SK-N-SH treated with all-trans-retinoic acid at 6 μM for 48 hours (cell line): ENCODE data around the gene SERINC3.

Experiments used
- ATAC-seq: fragments of 200-7000 bp; cut with Tn5 transposase; 3 replicates; pipeline ENCODE4 v1.9.1; 2020; ENCODE audit warnings: mild to moderate bottlenecking, moderate library complexity
- ARNTL ChIP-seq: fragments of 450-650 bp; formaldehyde crosslinking; IDR thresholded peaks from 2 replicates; pipeline ENCODE4 v1.5.0; 2020; ENCODE audit warnings: low read depth, mild to moderate bottlenecking, moderate library complexity, borderline replicate concordance
- BACH2 ChIP-seq: fragments of 250-450 bp; sonication (Bioruptor Pico); IDR thresholded peaks from 2 replicates; pipeline ENCODE4 v1.9.0; 2021; ENCODE audit warnings: mild to moderate bottlenecking, borderline replicate concordance
- CSDC2 ChIP-seq: fragments of 250-450 bp; sonication (Bioruptor Pico); IDR thresholded peaks from 2 replicates; pipeline ENCODE4 v1.5.0; 2020; ENCODE audit warnings: mild to moderate bottlenecking, moderate library complexity
- ESRRG ChIP-seq: fragments of 250-450 bp; sonication (Bioruptor Pico); IDR thresholded peaks from 2 replicates; pipeline ENCODE4 v1.6.1; 2021; ENCODE audit warnings: mild to moderate bottlenecking
- GLIS3 ChIP-seq: fragments of 250-450 bp; sonication (Bioruptor Pico); IDR thresholded peaks from 2 replicates; pipeline ENCODE4 v1.5.0; 2020; ENCODE audit warnings: mild to moderate bottlenecking, moderate library complexity
- OSR1 ChIP-seq: fragments of 250-450 bp; sonication (Bioruptor Pico); IDR thresholded peaks from 2 replicates; pipeline ENCODE4 v1.8.0; 2022; ENCODE audit warnings: moderate library complexity, mild to moderate bottlenecking, inconsistent platforms
- PPARA ChIP-seq: fragments of 250-450 bp; sonication (Bioruptor Pico); IDR thresholded peaks from 2 replicates; pipeline ENCODE4 v1.5.0; 2020; ENCODE audit warnings: mild to moderate bottlenecking, borderline replicate concordance
- RARB ChIP-seq: fragments of 250-450 bp; sonication (Bioruptor Pico); IDR thresholded peaks from 2 replicates; pipeline ENCODE4 v1.8.0; 2021; ENCODE audit warnings: mild to moderate bottlenecking, moderate library complexity
- SNAI2 ChIP-seq: fragments of 250-450 bp; sonication (Bioruptor Pico); IDR thresholded peaks from 2 replicates; pipeline ENCODE4 v1.5.0; 2020; ENCODE audit warnings: mild to moderate bottlenecking, moderate library complexity
- TCF4 ChIP-seq: fragments of 250-450 bp; sonication (Bioruptor Pico); IDR thresholded peaks from 2 replicates; pipeline ENCODE4 v1.8.0; 2021; ENCODE audit warnings: mild to moderate bottlenecking, moderate library complexity, borderline replicate concordance
- TOX ChIP-seq: fragments of 250-450 bp; sonication (Bioruptor Pico); IDR thresholded peaks from 2 replicates; pipeline ENCODE4 v1.8.0; 2021; ENCODE audit warnings: mild to moderate bottlenecking, moderate library complexity, borderline replicate concordance
- ZC3H10 ChIP-seq: fragments of 250-450 bp; sonication (Bioruptor Pico); IDR thresholded peaks from 2 replicates; pipeline ENCODE4 v1.5.1; 2021; ENCODE audit warnings: mild to moderate bottlenecking, moderate library complexity
- ZFP3 ChIP-seq: fragments of 250-450 bp; sonication (Bioruptor Pico); IDR thresholded peaks from 2 replicates; pipeline ENCODE4 v1.5.0; 2020; ENCODE audit warnings: mild to moderate bottlenecking, moderate library complexity
- ZFP30 ChIP-seq: fragments of 450-650 bp; formaldehyde crosslinking; IDR thresholded peaks from 2 replicates; pipeline ENCODE4 v1.5.0; 2022; ENCODE audit warnings: mild to moderate bottlenecking, moderate library complexity
- ZNF70 ChIP-seq: fragments of 450-650 bp; formaldehyde crosslinking; IDR thresholded peaks from 2 replicates; pipeline ENCODE4 v1.5.0; 2020; ENCODE audit warnings: mild to moderate bottlenecking, moderate library complexity
- ZNF8 ChIP-seq: fragments of 450-650 bp; formaldehyde crosslinking; IDR thresholded peaks from 2 replicates; pipeline ENCODE4 v1.5.0; 2020; ENCODE audit warnings: mild to moderate bottlenecking, moderate library complexity
- TF ChIP-seq, protein P1 (sequence below): fragments of 250-450 bp; sonication (Bioruptor Pico); IDR thresholded peaks from 2 replicates; pipeline ENCODE4 v1.5.1; 2021; ENCODE audit warnings: mild to moderate bottlenecking, moderate library complexity
- TF ChIP-seq, protein P2 (sequence below): fragments of 250-450 bp; sonication (Bioruptor Pico); IDR thresholded peaks from 2 replicates; pipeline ENCODE4 v1.5.1; 2020; ENCODE audit warnings: low read depth, mild to moderate bottlenecking, moderate library complexity
- TF ChIP-seq, protein P3 (sequence below): fragments of 250-450 bp; sonication (Bioruptor Pico); IDR thresholded peaks from 2 replicates; pipeline ENCODE4 v1.5.0; 2020; ENCODE audit warnings: mild to moderate bottlenecking, moderate library complexity
- TF ChIP-seq, protein P4 (sequence below): fragments of 250-450 bp; sonication (Bioruptor Pico); IDR thresholded peaks from 2 replicates; pipeline ENCODE4 v1.8.0; 2020; ENCODE audit warnings: mild to moderate bottlenecking, moderate library complexity, borderline replicate concordance

The SERINC3 gene

DNA sequence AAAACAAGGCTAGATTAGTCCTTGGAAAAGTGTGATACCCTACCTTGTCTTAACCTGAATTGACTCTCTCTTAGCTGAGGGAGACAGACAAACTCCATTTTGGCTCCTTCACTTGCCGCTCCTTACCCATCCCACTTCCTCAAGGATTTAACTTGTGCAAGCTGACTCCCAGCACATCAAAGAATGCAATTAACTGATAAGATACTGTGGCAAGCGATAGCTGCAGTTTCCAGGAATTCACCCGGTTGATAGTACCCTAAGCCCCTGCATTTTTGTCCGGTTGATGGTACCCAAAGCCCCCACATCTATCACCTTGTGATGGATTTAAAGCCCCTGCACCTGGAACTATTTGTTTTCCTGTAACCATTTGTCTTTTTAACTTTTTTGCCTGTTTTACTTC is 1.9 kb upstream of the SERINC3 start:
- TF ChIP-seq ZNF70 (no peak), SNAI2 (CRISPR knock-in tag) (no peak), TOX (CRISPR knock-in tag) (no peak), PPARA (CRISPR knock-in tag) (no peak), ZFP3 (no peak), OSR1 (CRISPR knock-in tag) (no peak), CSDC2 (no peak), TCF4 (CRISPR knock-in tag) (no peak), ZFP30 (CRISPR knock-in tag) (no peak), BACH2 (CRISPR knock-in tag) (no peak), ARNTL (CRISPR knock-in tag) (no peak), ZC3H10 (CRISPR knock-in tag) (no peak), ESRRG (CRISPR knock-in tag) (no peak), ZNF8 (no peak), RARB (no peak)
- TF ChIP-seq, protein P1, sequence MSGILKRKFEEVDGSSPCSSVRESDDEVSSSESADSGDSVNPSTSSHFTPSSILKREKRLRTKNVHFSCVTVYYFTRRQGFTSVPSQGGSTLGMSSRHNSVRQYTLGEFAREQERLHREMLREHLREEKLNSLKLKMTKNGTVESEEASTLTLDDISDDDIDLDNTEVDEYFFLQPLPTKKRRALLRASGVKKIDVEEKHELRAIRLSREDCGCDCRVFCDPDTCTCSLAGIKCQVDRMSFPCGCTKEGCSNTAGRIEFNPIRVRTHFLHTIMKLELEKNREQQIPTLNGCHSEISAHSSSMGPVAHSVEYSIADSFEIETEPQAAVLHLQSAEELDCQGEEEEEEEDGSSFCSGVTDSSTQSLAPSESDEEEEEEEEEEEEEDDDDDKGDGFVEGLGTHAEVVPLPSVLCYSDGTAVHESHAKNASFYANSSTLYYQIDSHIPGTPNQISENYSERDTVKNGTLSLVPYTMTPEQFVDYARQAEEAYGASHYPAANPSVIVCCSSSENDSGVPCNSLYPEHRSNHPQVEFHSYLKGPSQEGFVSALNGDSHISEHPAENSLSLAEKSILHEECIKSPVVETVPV = no peak
- TF ChIP-seq, protein P2, sequence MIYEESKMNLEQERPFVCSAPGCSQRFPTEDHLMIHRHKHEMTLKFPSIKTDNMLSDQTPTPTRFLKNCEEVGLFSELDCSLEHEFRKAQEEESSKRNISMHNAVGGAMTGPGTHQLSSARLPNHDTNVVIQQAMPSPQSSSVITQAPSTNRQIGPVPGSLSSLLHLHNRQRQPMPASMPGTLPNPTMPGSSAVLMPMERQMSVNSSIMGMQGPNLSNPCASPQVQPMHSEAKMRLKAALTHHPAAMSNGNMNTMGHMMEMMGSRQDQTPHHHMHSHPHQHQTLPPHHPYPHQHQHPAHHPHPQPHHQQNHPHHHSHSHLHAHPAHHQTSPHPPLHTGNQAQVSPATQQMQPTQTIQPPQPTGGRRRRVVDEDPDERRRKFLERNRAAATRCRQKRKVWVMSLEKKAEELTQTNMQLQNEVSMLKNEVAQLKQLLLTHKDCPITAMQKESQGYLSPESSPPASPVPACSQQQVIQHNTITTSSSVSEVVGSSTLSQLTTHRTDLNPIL (CRISPR knock-in tag) = no peak
- TF ChIP-seq, protein P3, sequence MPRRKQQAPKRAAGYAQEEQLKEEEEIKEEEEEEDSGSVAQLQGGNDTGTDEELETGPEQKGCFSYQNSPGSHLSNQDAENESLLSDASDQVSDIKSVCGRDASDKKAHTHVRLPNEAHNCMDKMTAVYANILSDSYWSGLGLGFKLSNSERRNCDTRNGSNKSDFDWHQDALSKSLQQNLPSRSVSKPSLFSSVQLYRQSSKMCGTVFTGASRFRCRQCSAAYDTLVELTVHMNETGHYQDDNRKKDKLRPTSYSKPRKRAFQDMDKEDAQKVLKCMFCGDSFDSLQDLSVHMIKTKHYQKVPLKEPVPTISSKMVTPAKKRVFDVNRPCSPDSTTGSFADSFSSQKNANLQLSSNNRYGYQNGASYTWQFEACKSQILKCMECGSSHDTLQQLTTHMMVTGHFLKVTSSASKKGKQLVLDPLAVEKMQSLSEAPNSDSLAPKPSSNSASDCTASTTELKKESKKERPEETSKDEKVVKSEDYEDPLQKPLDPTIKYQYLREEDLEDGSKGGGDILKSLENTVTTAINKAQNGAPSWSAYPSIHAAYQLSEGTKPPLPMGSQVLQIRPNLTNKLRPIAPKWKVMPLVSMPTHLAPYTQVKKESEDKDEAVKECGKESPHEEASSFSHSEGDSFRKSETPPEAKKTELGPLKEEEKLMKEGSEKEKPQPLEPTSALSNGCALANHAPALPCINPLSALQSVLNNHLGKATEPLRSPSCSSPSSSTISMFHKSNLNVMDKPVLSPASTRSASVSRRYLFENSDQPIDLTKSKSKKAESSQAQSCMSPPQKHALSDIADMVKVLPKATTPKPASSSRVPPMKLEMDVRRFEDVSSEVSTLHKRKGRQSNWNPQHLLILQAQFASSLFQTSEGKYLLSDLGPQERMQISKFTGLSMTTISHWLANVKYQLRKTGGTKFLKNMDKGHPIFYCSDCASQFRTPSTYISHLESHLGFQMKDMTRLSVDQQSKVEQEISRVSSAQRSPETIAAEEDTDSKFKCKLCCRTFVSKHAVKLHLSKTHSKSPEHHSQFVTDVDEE (CRISPR knock-in tag) = no peak
- ATAC-seq = no peak

DNA sequence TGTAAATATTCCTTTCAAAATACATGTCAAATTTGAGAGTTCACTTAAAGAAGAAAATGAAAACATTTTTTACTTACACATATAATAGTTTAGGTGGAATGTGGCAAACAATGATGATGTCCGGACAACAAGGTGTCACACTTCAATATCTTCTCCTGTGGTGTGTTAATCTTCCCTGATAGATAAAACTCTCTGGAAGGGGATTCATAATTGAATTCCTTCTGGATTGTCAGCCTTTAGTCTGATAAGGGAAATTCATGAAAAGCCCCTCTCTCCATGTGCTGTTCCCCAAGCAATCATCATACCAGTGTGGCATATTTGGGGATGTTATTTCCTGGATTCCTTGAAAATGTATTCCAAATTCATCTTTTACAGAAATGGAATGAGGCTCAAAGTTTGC is 971 bp upstream of the SERINC3 start:
- no peak for ATAC-seq
- TF ChIP-seq GLIS3 (CRISPR knock-in tag) (no peak), ZC3H10 (CRISPR knock-in tag) (no peak), ESRRG (CRISPR knock-in tag) (no peak), OSR1 (CRISPR knock-in tag) (no peak), TOX (CRISPR knock-in tag) (no peak), ARNTL (CRISPR knock-in tag) (no peak), ZFP30 (CRISPR knock-in tag) (no peak), PPARA (CRISPR knock-in tag) (no peak), TCF4 (CRISPR knock-in tag) (no peak), ZFP3 (no peak)
- TF ChIP-seq, protein P3 (CRISPR knock-in tag) = no peak
- TF ChIP-seq, protein P4, sequence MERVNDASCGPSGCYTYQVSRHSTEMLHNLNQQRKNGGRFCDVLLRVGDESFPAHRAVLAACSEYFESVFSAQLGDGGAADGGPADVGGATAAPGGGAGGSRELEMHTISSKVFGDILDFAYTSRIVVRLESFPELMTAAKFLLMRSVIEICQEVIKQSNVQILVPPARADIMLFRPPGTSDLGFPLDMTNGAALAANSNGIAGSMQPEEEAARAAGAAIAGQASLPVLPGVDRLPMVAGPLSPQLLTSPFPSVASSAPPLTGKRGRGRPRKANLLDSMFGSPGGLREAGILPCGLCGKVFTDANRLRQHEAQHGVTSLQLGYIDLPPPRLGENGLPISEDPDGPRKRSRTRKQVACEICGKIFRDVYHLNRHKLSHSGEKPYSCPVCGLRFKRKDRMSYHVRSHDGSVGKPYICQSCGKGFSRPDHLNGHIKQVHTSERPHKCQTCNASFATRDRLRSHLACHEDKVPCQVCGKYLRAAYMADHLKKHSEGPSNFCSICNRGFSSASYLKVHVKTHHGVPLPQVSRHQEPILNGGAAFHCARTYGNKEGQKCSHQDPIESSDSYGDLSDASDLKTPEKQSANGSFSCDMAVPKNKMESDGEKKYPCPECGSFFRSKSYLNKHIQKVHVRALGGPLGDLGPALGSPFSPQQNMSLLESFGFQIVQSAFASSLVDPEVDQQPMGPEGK (CRISPR knock-in tag) = no peak
- TF ChIP-seq, protein P2 (CRISPR knock-in tag) = no peak
